H1 (cell line): ENCODE results near the gene TAF7.
"Not testable (repeated sequence)": the region's sequence is repeated elsewhere in the genome, so short reads cannot be mapped to it uniquely, and the experiment has no call there.

ENCODE experiments used
- CBX5 ChIP-seq: fragments of 300-800, 300-1000 bp; sonication (generic); IDR thresholded peaks from 2 replicates; pipeline ENCODE4 v1.7.1; 2016; ENCODE audit warnings: antibody characterized with exemption, low read length, low read depth
- CREB1 ChIP-seq: IDR thresholded peaks from 2 replicates; pipeline ENCODE4 v1.6.1; 2012; ENCODE audit warnings: inconsistent platforms
- CTCF ChIP-seq, 3 experiments: IDR thresholded peaks; 1 replicate in 2 of 3; 2 replicates in 1 of 3; pipeline versions ENCODE4 v1.5.1 to v1.6.1; 2011; ENCODE audit warnings: low read length in 3 of 3, mild to moderate bottlenecking in 3 of 3, inconsistent platforms in 2 of 3, low read depth in 1 of 3, moderate library complexity in 1 of 3; ENCODE audit not compliant: insufficient read depth in 1 of 3; ENCODE audit errors: control extremely low read depth in 1 of 3
- EP300 ChIP-seq, 2 experiments: IDR thresholded peaks; 1 replicate in 1 of 2; 2 replicates in 1 of 2; pipeline ENCODE4 v1.6.1; 2011 to 2012; ENCODE audit warnings: low read depth in 2 of 2, low read length in 2 of 2, mild to moderate bottlenecking in 2 of 2, borderline replicate concordance in 1 of 2, inconsistent platforms in 1 of 2, moderate library complexity in 1 of 2
- POLR2A ChIP-seq, 2 experiments: IDR thresholded peaks; 1 replicate in 1 of 2; 2 replicates in 1 of 2; pipeline ENCODE4 v1.6.1; 2011; ENCODE audit warnings: low read depth in 2 of 2, low read length in 2 of 2, mild to moderate bottlenecking in 2 of 2; ENCODE audit errors: control extremely low read depth in 1 of 2
- POLR2AphosphoS5 ChIP-seq: IDR thresholded peaks from 2 replicates; pipeline ENCODE4 v1.6.1; 2011; ENCODE audit warnings: low read depth, low read length
- TAF1 ChIP-seq: IDR thresholded peaks from 2 replicates; pipeline ENCODE4 v1.6.1; 2011; ENCODE audit warnings: mild to moderate bottlenecking, low read depth, low read length

- not testable (repeated sequence) for TF ChIP-seq CTCF (IDR thresholded peaks at IDR 0.05; ENCODE audit: control extremely low read depth in 1 of 3, insufficient read depth in 1 of 3, low read depth in 1 of 3, low read length in 3 of 3); CREB1; CBX5; EP300 (IDR thresholded peaks at IDR 0.05; ENCODE audit: borderline replicate concordance in 1 of 2, low read depth in 2 of 2, low read length in 2 of 2); POLR2AphosphoS5; POLR2A (IDR thresholded peaks at IDR 0.05; ENCODE audit: control extremely low read depth in 1 of 2, low read depth in 2 of 2, low read length in 2 of 2); TAF1
Measured at GRCh38 chr5:141346017-141346416, 25.4 kb upstream of the TAF7 start.
